Ovary (tissue), 3 donors: ENCODE results near the gene MMP28.

Experiments
- CTCF ChIP-seq, 3 donors: fragments of 450-650 bp in 2 of 3; fragments of 200-600 bp in 1 of 3; IDR thresholded peaks; one replicate each; pipeline versions ENCODE4 v1.5.1 to v1.8.0; 2016 to 2022; ENCODE audit warnings: antibody characterized with exemption in 3 of 3, mild to moderate bottlenecking in 1 of 3
- EP300 ChIP-seq: sonication (generic); formaldehyde crosslinking; IDR thresholded peaks from one replicate; pipeline ENCODE4 v1.6.1; 2017; ENCODE audit warnings: antibody characterized with exemption
- POLR2A ChIP-seq: fragments of 450-650 bp; IDR thresholded peaks from one replicate; pipeline ENCODE4 v1.6.1; 2017; ENCODE audit warnings: antibody characterized with exemption, mild to moderate bottlenecking, moderate library complexity
- donor health status: DM: no; HTN: no; CAD: no.

- TF ChIP-seq CTCF (IDR thresholded peaks at IDR 0.05) (no peak), POLR2A (no peak), EP300 (no peak)
These were observed 49.6 kb downstream of the MMP28 start for GRCh38 chr17:35745749-35746320.
